Ishikawa (cell line): ENCODE measurements around the gene PODNL1.

Experiments used
- CEBPB ChIP-seq: IDR thresholded peaks from 2 replicates; pipeline ENCODE4 v1.6.1; 2012
- CREB1 ChIP-seq: IDR thresholded peaks from 2 replicates; pipeline ENCODE4 v1.6.1; 2012; ENCODE audit warnings: low read depth
- EGR1 ChIP-seq: IDR thresholded peaks from 2 replicates; pipeline ENCODE4 v1.6.1; 2012
- EP300 ChIP-seq: IDR thresholded peaks from 2 replicates; pipeline ENCODE4 v1.6.1; 2012; ENCODE audit warnings: borderline replicate concordance
- FOXM1 ChIP-seq: IDR thresholded peaks from 2 replicates; pipeline ENCODE4 v1.6.1; 2012; ENCODE audit warnings: low read depth, borderline replicate concordance
- MAX ChIP-seq: IDR thresholded peaks from 2 replicates; pipeline ENCODE4 v1.6.1; 2012
- NFIC ChIP-seq: IDR thresholded peaks from 2 replicates; pipeline ENCODE4 v1.6.1; 2012
- RAD21 ChIP-seq: IDR thresholded peaks from 2 replicates; pipeline ENCODE4 v1.6.1; 2012; ENCODE audit warnings: low read depth
- REST ChIP-seq: IDR thresholded peaks from 2 replicates; pipeline ENCODE4 v1.6.1; 2012; ENCODE audit warnings: low read depth, mild to moderate bottlenecking
- TAF1 ChIP-seq: IDR thresholded peaks from 2 replicates; pipeline ENCODE4 v1.6.1; 2012; ENCODE audit warnings: low read depth, mild to moderate bottlenecking
- TCF12 ChIP-seq: IDR thresholded peaks from 2 replicates; pipeline ENCODE4 v1.6.1; 2012; ENCODE audit warnings: low read depth
- TEAD4 ChIP-seq: IDR thresholded peaks from 2 replicates; pipeline ENCODE4 v1.6.1; 2012
- USF1 ChIP-seq: IDR thresholded peaks from 2 replicates; pipeline ENCODE4 v1.6.1; 2012
- YY1 ChIP-seq: IDR thresholded peaks from 2 replicates; pipeline ENCODE4 v1.6.1; 2012; ENCODE audit warnings: low read depth
- ZBTB7A ChIP-seq: IDR thresholded peaks from 2 replicates; pipeline ENCODE4 v1.6.1; 2012; ENCODE audit warnings: low read depth

Gene PODNL1

GRCh38 chr19:13908674-13909073 is 29.5 kb downstream of the PODNL1 start:
- TF ChIP-seq USF1 (no peak), RAD21 (no peak), EGR1 (no peak), REST (no peak), EP300 (no peak), FOXM1 (no peak), ZBTB7A (no peak), YY1 (no peak), CREB1 (no peak), MAX (no peak), NFIC (no peak), TCF12 (no peak), TEAD4 (no peak), TAF1 (no peak)

- TF ChIP-seq EGR1, result no peak
- TF ChIP-seq TCF12, result no peak
- TF ChIP-seq YY1, result no peak
- no peak for TF ChIP-seq TEAD4
- no peak for TF ChIP-seq REST
- TF ChIP-seq NFIC, result no peak
- TF ChIP-seq ZBTB7A, result no peak
- no peak for TF ChIP-seq MAX
- no peak for TF ChIP-seq FOXM1
- no peak for TF ChIP-seq CREB1
- no peak for TF ChIP-seq USF1
- TF ChIP-seq RAD21, result no peak
- TF ChIP-seq CEBPB, result no peak
- no peak for TF ChIP-seq EP300
Observed at GRCh38 chr19:13906910-13907309, 31.3 kb downstream of the PODNL1 start.

GRCh38 chr19:13906521-13906904 is 31.7 kb downstream of the PODNL1 start:
- TF ChIP-seq REST (no peak), CEBPB (no peak), EGR1 (no peak), NFIC (no peak), TEAD4 (no peak), USF1 (no peak), TCF12 (no peak), ZBTB7A (no peak), YY1 (no peak)

- TF ChIP-seq MAX (peak; percentile 100), CEBPB (no peak), CREB1 (peak; percentile 28; the same call in 1 of the 2 replicates), ZBTB7A (peak; percentile 66; the same call in 1 of the 2 replicates), REST (no peak), USF1 (peak; percentile 45), TAF1 (peak; percentile 71; the same call in 1 of the 2 replicates), FOXM1 (no peak), EGR1 (peak; percentile 74), TCF12 (peak; percentile 20; the same call in 1 of the 2 replicates), YY1 (no peak), NFIC (no peak), TEAD4 (no peak), RAD21 (no peak), EP300 (no peak)
Observed at GRCh38 chr19:13905634-13906520, 32.3 kb downstream of the PODNL1 start, which contains the start of the genes BRME1 and CC2D1A. BRME1 (minus strand) TSS chr19:13906117; CDS start chr19:13904892, 1,225 bp downstream. CC2D1A (plus strand) TSS chr19:13906201; CDS start chr19:13906442, 241 bp downstream.
